H9 (cell line): ENCODE results near the gene RNF208. TPM values are rescaled to one million over a fixed set of nuclear protein-coding genes. Genes with fewer than 3 reads are reported as not detected.
A peak's percentile ranks its signal among the peaks of the same experiment; 100 is the strongest.

Experiments
- DNase-seq: peaks from one replicate; pipeline ENCODE4 v3.0.0-alpha.2; 2017
- H2AFZ ChIP-seq: one replicate; pipeline ENCODE4 v1.6.1; 2013; ENCODE audit warnings: mild to moderate bottlenecking, low read length, control low read depth, moderate library complexity
- H2AK5ac ChIP-seq: 2 replicates; pipeline ENCODE4 v1.6.1; 2013; ENCODE audit warnings: low read length, control low read depth, mixed read lengths; ENCODE audit not compliant: insufficient read length
- H2BK120ac ChIP-seq: one replicate; pipeline ENCODE4 v1.6.1; 2013; ENCODE audit warnings: low read depth, mild to moderate bottlenecking, low read length, control low read depth, inconsistent platforms; ENCODE audit not compliant: poor library complexity, severe bottlenecking
- H2BK12ac ChIP-seq: 2 replicates; pipeline ENCODE4 v1.6.1; 2013; ENCODE audit warnings: low read length, control low read depth, mixed read lengths, low read depth; ENCODE audit not compliant: insufficient read length
- H2BK15ac ChIP-seq: 2 replicates; pipeline ENCODE4 v1.6.1; 2013; ENCODE audit warnings: low read depth, low read length, control low read depth
- H2BK20ac ChIP-seq: one replicate; pipeline ENCODE4 v1.6.1; 2013; ENCODE audit warnings: low read depth, mild to moderate bottlenecking, low read length, control low read depth, inconsistent platforms; ENCODE audit not compliant: poor library complexity, severe bottlenecking
- H2BK5ac ChIP-seq: 2 replicates; pipeline ENCODE4 v1.6.1; 2013; ENCODE audit warnings: low read length, control low read depth, mixed read lengths; ENCODE audit not compliant: insufficient read length
- H3K14ac ChIP-seq: 2 replicates; pipeline ENCODE4 v1.6.1; 2013; ENCODE audit warnings: low read length, control low read depth; ENCODE audit not compliant: insufficient read depth
- H3K18ac ChIP-seq: 2 replicates; pipeline ENCODE4 v1.6.1; 2013; ENCODE audit warnings: low read depth, mild to moderate bottlenecking, mixed read lengths, low read length, control low read depth; ENCODE audit not compliant: insufficient read length
- H3K23ac ChIP-seq: 2 replicates; pipeline ENCODE4 v1.6.1; 2013; ENCODE audit warnings: low read length, control low read depth, mixed read lengths, low read depth; ENCODE audit not compliant: insufficient read length
- H3K23me2 ChIP-seq: 2 replicates; pipeline ENCODE4 v1.6.1; 2013; ENCODE audit warnings: low read depth, mild to moderate bottlenecking, mixed read lengths, low read length, control low read depth; ENCODE audit not compliant: insufficient read length, poor library complexity, severe bottlenecking
- H3K27ac ChIP-seq: 2 replicates; pipeline ENCODE4 v1.5.1; 2013; ENCODE audit warnings: low read length, control low read depth, mixed read lengths, low read depth; ENCODE audit not compliant: insufficient read length
- H3K27me3 ChIP-seq: 2 replicates; pipeline ENCODE4 v1.6.1; 2013; ENCODE audit warnings: low read length, control low read depth, inconsistent platforms; ENCODE audit not compliant: insufficient read depth
- H3K4ac ChIP-seq: 2 replicates; pipeline ENCODE4 v1.6.1; 2013; ENCODE audit warnings: low read depth, mild to moderate bottlenecking, control low read depth, inconsistent platforms, low read length, moderate library complexity
- H3K4me1 ChIP-seq: 2 replicates; pipeline ENCODE4 v1.6.1; 2013; ENCODE audit warnings: low read length, control low read depth, inconsistent platforms; ENCODE audit not compliant: insufficient read depth
- H3K4me2 ChIP-seq: 2 replicates; pipeline ENCODE4 v1.6.1; 2013; ENCODE audit warnings: low read length, control low read depth, mixed read lengths; ENCODE audit not compliant: insufficient read length, insufficient read depth
- H3K56ac ChIP-seq: 2 replicates; pipeline ENCODE4 v1.6.1; 2013; ENCODE audit warnings: low read depth, mild to moderate bottlenecking, mixed read lengths, low read length, control low read depth; ENCODE audit not compliant: insufficient read length
- H3K79me1 ChIP-seq: 2 replicates; pipeline ENCODE4 v1.6.1; 2013; ENCODE audit warnings: low read depth, mild to moderate bottlenecking, moderate library complexity, low read length, control low read depth, inconsistent platforms; ENCODE audit not compliant: insufficient read depth, poor library complexity, severe bottlenecking
- H3K79me2 ChIP-seq: 2 replicates; pipeline ENCODE4 v1.6.1; 2013; ENCODE audit warnings: low read length, control low read depth, inconsistent platforms; ENCODE audit not compliant: insufficient read depth
- H3K9ac ChIP-seq: 2 replicates; pipeline ENCODE4 v1.6.1; 2013; ENCODE audit warnings: low read length, control low read depth, mixed read lengths; ENCODE audit not compliant: insufficient read length; ENCODE audit errors: extremely low read depth
- H3K9me3 ChIP-seq: one replicate; pipeline ENCODE4 v1.6.1; 2013; ENCODE audit warnings: low read depth, low read length, inconsistent platforms; ENCODE audit not compliant: control insufficient read depth
- H3T11ph ChIP-seq: one replicate; pipeline ENCODE4 v1.6.1; 2013; ENCODE audit warnings: mild to moderate bottlenecking, low read length, control low read depth, inconsistent platforms
- H4K20me1 ChIP-seq: one replicate; pipeline ENCODE4 v1.6.1; 2013; ENCODE audit not compliant: control insufficient read depth, insufficient read length, insufficient read depth
- H4K5ac ChIP-seq: 2 replicates; pipeline ENCODE4 v1.6.1; 2013; ENCODE audit warnings: low read depth, mild to moderate bottlenecking, mixed read lengths, low read length, control low read depth; ENCODE audit not compliant: insufficient read length
- H4K8ac ChIP-seq: replicated peaks from 2 replicates; pipeline ENCODE4 v1.6.1; 2013; ENCODE audit warnings: low read length, control low read depth, mixed read lengths, low read depth; ENCODE audit not compliant: insufficient read length
- H4K91ac ChIP-seq: 2 replicates; pipeline ENCODE4 v1.6.1; 2013; ENCODE audit warnings: low read depth, mild to moderate bottlenecking, moderate library complexity, mixed read lengths, low read length, control low read depth; ENCODE audit not compliant: insufficient read length
- H3K27ac Mint-ChIP-seq, 3 experiments: 2 replicates in 2 of 3; 3 replicates in 1 of 3; pipeline ENCODE4 v1.8.0; 2020 to 2021; ENCODE audit warnings: mixed read lengths in 3 of 3, mild to moderate bottlenecking in 1 of 3, moderate library complexity in 1 of 3
- H3K27me3 Mint-ChIP-seq: 2 replicates; pipeline ENCODE4 v1.8.0; 2021; ENCODE audit warnings: low read depth, mild to moderate bottlenecking, moderate library complexity, mixed read lengths
- H3K36me3 Mint-ChIP-seq, 3 experiments: 2 replicates in 2 of 3; 3 replicates in 1 of 3; pipeline ENCODE4 v1.8.0; 2020 to 2021; ENCODE audit warnings: low read depth in 3 of 3, mixed read lengths in 3 of 3; ENCODE audit not compliant: insufficient read depth in 1 of 3
- H3K4me1 Mint-ChIP-seq, 2 experiments: 2 replicates each; pipeline ENCODE4 v1.8.0; 2020; ENCODE audit warnings: mixed read lengths in 2 of 2
- H3K4me3 Mint-ChIP-seq, 2 experiments: 2 replicates in 1 of 2; 3 replicates in 1 of 2; pipeline ENCODE4 v1.8.0; 2020 to 2021; ENCODE audit warnings: mild to moderate bottlenecking in 2 of 2, mixed read lengths in 2 of 2, moderate library complexity in 1 of 2
- H3K9me3 Mint-ChIP-seq, 2 experiments: 2 replicates in 1 of 2; 3 replicates in 1 of 2; pipeline ENCODE4 v1.8.0; 2020; ENCODE audit warnings: mild to moderate bottlenecking in 2 of 2, mixed read lengths in 2 of 2, moderate library complexity in 1 of 2
- CTCF ChIP-seq: fragments of 200-600 bp; sonication (generic); conservative IDR thresholded peaks from 3 replicates; pipeline ENCODE4 v1.8.0; 2021; ENCODE audit warnings: antibody characterized with exemption, mild to moderate bottlenecking
- WGBS: extraction: QIAGEN DNeasy Blood & Tissue Kit; methylation state at CpG from one replicate; pipeline ENCODE4 v1.1.7; 2013; ENCODE audit warnings: missing lambda C conversion rate, low lambda C conversion rate, mixed read lengths; ENCODE audit not compliant: insufficient read length; ENCODE audit errors: extremely low coverage; 5-methylcytosine and 5-hydroxymethylcytosine counted together
- total RNA-seq: library from RNA; stranded (reverse); gene quantifications from 2 replicates; pipeline ENCODE4 v1.2.1, GENCODE V29; 2021

The RNF208 gene
- total RNA-seq, 1 experiment from 2014 or later = 7.7 TPM

- Histone ChIP-seq H3K9ac (no peak overlapping the region), H3K9me3 (no peaks in the 10 kb centered on the region), H2AFZ (no peak overlapping the region), H3K18ac (no peak overlapping the region), H3K4ac (no peak overlapping the region), H3K27ac (no peak overlapping the region), H4K20me1 (no peaks in the 10 kb centered on the region), H4K91ac (no peak overlapping the region), H4K8ac (no peak overlapping the region), H3K23ac (no peak overlapping the region), H3K56ac (no peak overlapping the region), H3K14ac (no peak overlapping the region), H2BK15ac (no peak overlapping the region), H2BK5ac (no peak overlapping the region), H2BK120ac (no peak overlapping the region), H3K23me2 (peaks cover 2% of the 10 kb centered on the region), H3K4me1 (no peaks in the 10 kb centered on the region), H2BK20ac (no peak overlapping the region), H3K4me2 (no peak overlapping the region), H3K79me2 (no peaks in the 10 kb centered on the region), H3K79me1 (no peaks in the 10 kb centered on the region), H4K5ac (no peak overlapping the region), H3K27me3 (peaks cover 9% of the 10 kb centered on the region; the same call in 1 of the 2 replicates), H2AK5ac (no peak overlapping the region), H3T11ph (no peak overlapping the region), H2BK12ac (no peak overlapping the region)
- Mint-ChIP-seq H3K27ac (no peak overlapping the region; a peak in 1 of 7 replicates), H3K4me3 (peak overlapping the region in 1 of 2 experiments; percentile 26; a peak in 1 of 5 replicates), H3K36me3 (peaks cover 0 to 6% (median under 1%) of the 10 kb centered on the region in 3 experiments; a peak in 3 of 7 replicates), H3K9me3 (no peaks in the 10 kb centered on the region), H3K4me1 (peaks cover 3 to 14% of the 10 kb centered on the region in 2 experiments), H3K27me3 (peaks cover 63% of the 10 kb centered on the region)
- no CpG with 5 or more reads among the region's 45 CpGs for WGBS
- TF ChIP-seq CTCF = no peak
- no peak for DNase-seq
These were observed 48.0 kb downstream of the RNF208 start for GRCh38 chr9:137173796-137174664.
